Medulla oblongata (tissue), 1 donor: ENCODE results near the gene KCTD10.

Experiments used
- DNase-seq: peaks from one replicate; pipeline ENCODE4 v3.0.0-alpha.2; 2015; ENCODE audit errors: extremely low spot score

Gene KCTD10

GRCh38 chr12:109477185-109477962, at the start of gene KCTD10, which contains the start of gene UBE3B:
Gene KCTD10, minus strand, starts transcription at chr12:109477300. Its CDS starts 38 bp downstream, at chr12:109477262.
Gene UBE3B, plus strand, starts transcription at chr12:109477634. Its CDS starts 5,918 bp downstream, at chr12:109483552.
- peak; percentile 92 for DNase-seq

GRCh38 chr12:109525279-109525585, 48.1 kb upstream of the KCTD10 start:
- DNase-seq: no peak

- DNase-seq: no peak
These were observed 47.6 kb upstream of the KCTD10 start for GRCh38 chr12:109524466-109525278.

- DNase-seq: no peak
These were observed 46.4 kb upstream of the KCTD10 start for GRCh38 chr12:109523504-109523903.

GRCh38 chr12:109523071-109523470, 46.0 kb upstream of the KCTD10 start:
- peak; percentile 39 for DNase-seq

- DNase-seq: no peak
These were observed 44.7 kb upstream of the KCTD10 start for GRCh38 chr12:109521831-109522230.

GRCh38 chr12:109519787-109520186, 42.7 kb upstream of the KCTD10 start:
- no peak for DNase-seq

- DNase-seq: peak; percentile 85
These were observed 41.9 kb upstream of the KCTD10 start for GRCh38 chr12:109518820-109519665.

- DNase-seq: no peak
These were observed 40.5 kb upstream of the KCTD10 start for GRCh38 chr12:109517619-109518018.

- DNase-seq: no peak
These were observed 36.9 kb upstream of the KCTD10 start for GRCh38 chr12:109513977-109514376.

GRCh38 chr12:109513051-109513450, 36.0 kb upstream of the KCTD10 start:
- no peak for DNase-seq

- DNase-seq: no peak
These were observed 35.5 kb upstream of the KCTD10 start for GRCh38 chr12:109512608-109513007.

GRCh38 chr12:109510196-109510595, 33.1 kb upstream of the KCTD10 start:
- DNase-seq: no peak

- no peak for DNase-seq
These were observed 27.0 kb upstream of the KCTD10 start for GRCh38 chr12:109504068-109504467.

- peak; percentile 62 for DNase-seq
These were observed 26.5 kb upstream of the KCTD10 start for GRCh38 chr12:109503611-109504010.

- no peak for DNase-seq
These were observed 25.2 kb upstream of the KCTD10 start for GRCh38 chr12:109502332-109502731.

- no peak for DNase-seq
These were observed 24.2 kb upstream of the KCTD10 start for GRCh38 chr12:109501299-109501698.

- DNase-seq: no peak
These were observed 23.5 kb upstream of the KCTD10 start for GRCh38 chr12:109500406-109501185.

- no peak for DNase-seq
These were observed 20.6 kb upstream of the KCTD10 start for GRCh38 chr12:109497675-109498074.

- no peak for DNase-seq
These were observed 19.2 kb upstream of the KCTD10 start for GRCh38 chr12:109496306-109496705.

- DNase-seq: no peak
These were observed 17.9 kb upstream of the KCTD10 start for GRCh38 chr12:109495012-109495411.
